Activated CD4-positive, alpha-beta memory T cell treated with anti-CD3 and anti-CD28 coated beads for 36 hours (primary cell): Measurements from ENCODE around the gene RNF19B. TPM values are rescaled to one million over a fixed set of nuclear protein-coding genes. Genes with fewer than 3 reads are reported as not detected.
A peak's percentile ranks its signal among the peaks of the same experiment; 100 is the strongest.

ENCODE experiments used
- CTCF ChIA-PET: fragments of 350-600 bp; sonication (Branson Sonifier 250); formaldehyde crosslinking; loops from one replicate; lab custom pipeline; 2021; ENCODE audit warnings: antibody characterized with exemption, inconsistent platforms; lab: Charles Lee
- POLR2A ChIA-PET: fragments of 350-600 bp; sonication (Branson Sonifier 250); formaldehyde crosslinking; loops from one replicate; lab custom pipeline; 2021; ENCODE audit warnings: antibody characterized with exemption; lab: Charles Lee
- DNase-seq: peaks from one replicate; pipeline ENCODE4 v3.0.0-alpha.2; 2020
- H3K27ac Mint-ChIP-seq: one replicate; pipeline ENCODE4 v1.8.0; 2021; ENCODE audit warnings: mixed read lengths
- H3K27me3 Mint-ChIP-seq: one replicate; pipeline ENCODE4 v1.8.0; 2021; ENCODE audit warnings: mixed read lengths
- H3K36me3 Mint-ChIP-seq: one replicate; pipeline ENCODE4 v1.8.0; 2021; ENCODE audit warnings: mixed read lengths
- H3K4me1 Mint-ChIP-seq: one replicate; pipeline ENCODE4 v1.8.0; 2021; ENCODE audit warnings: low read depth, mixed read lengths
- H3K4me3 Mint-ChIP-seq: one replicate; pipeline ENCODE4 v1.8.0; 2021; ENCODE audit warnings: mild to moderate bottlenecking, mixed read lengths
- H3K9me3 Mint-ChIP-seq: one replicate; pipeline ENCODE4 v1.8.0; 2021; ENCODE audit warnings: mixed read lengths
- intact Hi-C: fragments of 100-400 bp; cut with micrococcal nuclease; formaldehyde crosslinking; loops from one replicate; pipeline ENCODE4 v1.15.1; 2023
- total RNA-seq, 2 experiments: library from RNA; stranded (reverse); gene quantifications; one replicate each; pipeline ENCODE4 v1.2.3, GENCODE V29; 2021

The RNF19B gene
- total RNA-seq, 2 experiments from 2014 or later, result 72.4 to 72.8 TPM

DNA sequence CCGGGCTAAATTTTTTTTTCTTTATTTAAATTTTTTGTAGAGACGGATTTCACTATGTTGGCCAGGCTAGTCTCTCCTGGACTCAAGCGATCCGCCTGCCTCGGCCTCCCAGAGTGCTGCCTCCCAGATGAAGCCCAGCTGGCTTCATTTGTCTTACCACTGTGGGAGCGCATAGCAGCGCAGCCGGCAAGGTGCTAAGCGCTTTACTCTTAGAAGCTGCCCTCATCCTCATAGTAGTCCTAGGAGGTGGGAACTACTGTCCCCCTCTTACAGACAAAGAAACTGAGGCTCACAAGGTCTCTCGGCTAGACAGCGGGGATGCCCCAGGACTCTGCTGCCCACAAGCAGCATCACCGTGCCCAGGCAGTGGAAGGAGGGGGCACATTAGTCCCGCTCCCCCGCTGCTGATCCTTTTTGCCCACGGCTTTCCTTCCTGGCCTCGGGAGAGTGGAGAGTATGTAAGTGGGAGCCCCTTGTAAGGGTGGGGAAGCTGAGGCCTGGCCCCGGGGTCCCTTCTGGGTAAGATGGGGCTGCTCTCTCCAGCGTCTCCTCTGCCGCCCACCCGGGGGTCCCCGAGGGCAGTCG, 64.1 kb downstream of the RNF19B start:
- Mint-ChIP-seq H3K27ac (no peak overlapping the region), H3K36me3 (no peaks in the 10 kb centered on the region), H3K27me3 (peaks cover 46% of the 10 kb centered on the region), H3K4me3 (peak overlapping the region; percentile 59), H3K4me1 (peaks cover 6% of the 10 kb centered on the region), H3K9me3 (no peaks in the 10 kb centered on the region)
- POLR2A ChIA-PET, result no interaction called here
- CTCF ChIA-PET, result no interaction called here
- intact Hi-C loops, result no loop called here
- no peak for DNase-seq

DNA sequence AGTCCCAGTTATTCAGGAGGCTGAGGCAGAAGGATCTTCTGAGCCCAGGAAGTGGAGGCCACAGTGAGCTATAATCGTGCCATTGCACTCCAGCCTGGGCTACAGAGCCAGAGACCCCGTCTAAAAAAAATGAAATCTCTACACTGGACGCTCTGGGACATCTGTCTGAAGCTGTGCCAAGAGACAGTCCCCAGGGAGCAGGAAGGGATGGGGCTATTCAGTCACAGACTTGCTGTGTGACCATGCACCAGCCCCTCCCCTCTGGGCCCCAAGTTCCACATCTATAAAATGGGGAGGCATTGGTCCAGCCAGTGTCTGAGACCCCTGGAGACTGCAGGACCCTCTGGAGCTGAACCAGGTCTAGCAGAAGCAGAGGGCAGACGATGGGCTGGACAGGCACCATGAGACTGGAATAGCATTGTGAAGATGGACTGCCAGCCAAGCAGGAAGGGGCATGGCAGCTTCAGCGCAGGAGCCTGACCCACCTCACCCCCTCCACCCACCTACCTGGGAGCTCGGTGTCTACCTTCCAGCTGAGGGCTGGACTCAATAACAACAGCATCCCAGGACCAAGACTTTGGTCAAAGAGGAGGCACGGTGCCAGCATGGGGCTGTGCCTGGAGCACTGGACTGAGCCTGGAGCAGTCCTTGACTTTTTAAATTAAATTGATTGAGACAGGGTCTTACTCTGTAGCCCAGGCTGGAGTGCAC, 64.9 kb downstream of the RNF19B start:
- no peaks in the 10 kb centered on the region for H3K36me3 Mint-ChIP-seq
- DNase-seq, result no peak
- ChIA-PET POLR2A (no interaction called here), CTCF (no interaction called here)
- no peaks in the 10 kb centered on the region for H3K9me3 Mint-ChIP-seq
- H3K27ac Mint-ChIP-seq, result no peak overlapping the region
- no peak overlapping the region for H3K4me3 Mint-ChIP-seq
- intact Hi-C loops, result no loop called here
- peaks cover 6% of the 10 kb centered on the region for H3K4me1 Mint-ChIP-seq
- H3K27me3 Mint-ChIP-seq, result peaks cover 46% of the 10 kb centered on the region

DNA sequence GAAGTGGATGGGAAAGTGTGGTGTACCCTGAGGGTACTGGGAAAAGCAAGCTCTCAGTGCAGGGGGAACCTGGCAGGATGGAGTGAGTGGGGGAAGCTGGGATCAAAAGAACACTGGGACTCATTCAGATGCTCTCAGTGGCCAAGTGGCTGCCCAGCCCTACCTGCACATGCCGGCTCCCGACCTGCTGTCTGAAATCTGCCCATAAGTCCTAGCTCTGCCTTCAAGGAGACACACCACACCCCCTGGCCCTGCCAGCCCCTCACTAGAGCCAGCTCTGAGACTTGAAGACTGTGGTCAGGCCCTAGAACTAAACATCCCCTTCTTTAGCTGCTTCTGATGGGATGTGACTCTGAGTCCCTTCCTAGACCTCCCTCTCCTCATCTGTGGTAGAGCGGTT, 65.7 kb downstream of the RNF19B start:
- POLR2A ChIA-PET, result no interaction called here
- intact Hi-C loops, result no loop called here

DNA sequence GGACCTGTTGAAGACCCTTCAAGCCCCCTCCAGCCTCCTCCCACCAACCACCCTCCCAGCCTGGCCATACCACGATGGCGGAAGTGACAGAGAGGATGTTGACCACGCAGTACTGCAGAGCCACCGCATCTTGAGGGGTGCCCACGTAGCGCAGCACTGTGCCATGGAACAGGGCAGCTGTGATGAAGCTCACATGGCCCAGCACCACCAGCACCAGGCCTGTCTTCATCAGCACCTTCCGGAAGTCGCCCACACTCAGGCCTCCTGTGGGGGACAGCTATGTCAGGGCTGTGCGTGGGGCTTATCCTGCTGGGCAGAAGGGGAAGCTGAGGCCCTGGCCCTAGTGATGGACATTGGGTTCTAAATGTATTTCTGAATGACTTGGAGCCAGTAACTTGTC, 66.6 kb downstream of the RNF19B start:
- ChIA-PET CTCF (interaction anchor here (0.6 to 1.3 kb wide), 3 partner anchors 11 to 186 kb away, joined by 3 to 5 read pairs (median 3); no protein-coding TSS in a partner anchor), POLR2A (no interaction called here)
- intact Hi-C loops, result no loop called here
- Mint-ChIP-seq H3K4me3 (no peak overlapping the region), H3K9me3 (no peaks in the 10 kb centered on the region), H3K36me3 (no peaks in the 10 kb centered on the region), H3K4me1 (peaks cover 6% of the 10 kb centered on the region), H3K27ac (no peak overlapping the region), H3K27me3 (peaks cover 43% of the 10 kb centered on the region)
- DNase-seq, result no peak

More for the DNA sequence above, 65.7 kb downstream of the RNF19B start:
- DNase-seq, result no peak
- Mint-ChIP-seq H3K4me1 (peaks cover 6% of the 10 kb centered on the region), H3K36me3 (no peaks in the 10 kb centered on the region), H3K27me3 (peaks cover 46% of the 10 kb centered on the region), H3K27ac (no peak overlapping the region), H3K9me3 (no peaks in the 10 kb centered on the region), H3K4me3 (no peak overlapping the region)
- CTCF ChIA-PET, result interaction anchor here (0.9 to 1.3 kb wide), 2 partner anchors 187 to 197 kb away, joined by 3 to 5 read pairs; no protein-coding TSS in a partner anchor

DNA sequence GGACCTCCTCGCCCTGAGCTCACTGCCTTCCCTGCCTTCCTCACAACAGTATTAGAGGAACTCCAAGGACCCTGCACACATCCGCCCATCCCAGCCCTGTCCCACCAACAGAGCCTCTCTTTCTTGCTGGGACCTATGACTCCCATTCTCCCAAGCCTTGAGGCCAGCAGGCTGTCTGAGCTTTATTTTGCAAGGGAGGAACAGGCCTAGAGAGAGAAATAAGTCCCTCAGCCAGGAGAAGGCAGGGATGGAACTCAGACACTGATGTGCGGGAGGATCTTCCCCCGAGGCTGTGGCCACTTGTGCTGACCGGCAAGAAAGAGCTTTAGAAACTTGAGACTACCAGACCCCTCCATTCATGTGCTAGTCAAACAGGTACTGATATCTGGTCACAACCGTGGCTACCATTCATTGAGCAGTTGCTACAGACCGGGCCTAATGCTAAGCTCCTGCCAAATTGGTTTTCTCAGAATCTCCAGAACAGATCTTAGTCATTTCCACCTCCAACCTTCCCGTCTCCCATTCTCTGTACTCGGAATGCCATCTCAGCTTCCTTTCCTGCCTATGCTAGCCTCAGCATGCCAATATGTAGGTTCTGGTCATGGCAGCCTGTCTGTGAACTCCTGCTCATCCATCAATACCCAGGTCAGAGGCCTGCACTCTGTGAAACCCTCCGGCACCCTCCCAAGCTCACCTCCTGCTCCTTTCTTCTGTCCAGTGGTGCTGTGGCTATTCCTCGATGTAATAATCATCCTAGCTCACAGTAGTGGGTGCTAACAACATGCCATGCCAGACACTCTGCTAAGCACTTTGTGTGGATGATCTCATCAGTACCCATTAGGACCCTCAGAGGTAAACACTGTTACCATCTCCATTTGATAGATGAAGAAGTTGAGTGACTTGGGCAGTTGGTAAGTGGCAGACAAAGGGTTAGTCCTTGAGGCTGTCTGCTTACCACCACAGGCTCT, 67.2 kb downstream of the RNF19B start:
- peaks cover 42% of the 10 kb centered on the region for H3K27me3 Mint-ChIP-seq
- intact Hi-C loops, result no loop called here
- peaks cover 11% of the 10 kb centered on the region for H3K4me1 Mint-ChIP-seq
- no peak overlapping the region for H3K4me3 Mint-ChIP-seq
- no peak for DNase-seq
- ChIA-PET POLR2A (no interaction called here), CTCF (interaction anchor here (0.8 to 1.1 kb wide), 2 partner anchors 10 to 186 kb away, joined by 3 read pairs; no protein-coding TSS in a partner anchor)
- no peaks in the 10 kb centered on the region for H3K9me3 Mint-ChIP-seq
- no peak overlapping the region for H3K27ac Mint-ChIP-seq
- no peaks in the 10 kb centered on the region for H3K36me3 Mint-ChIP-seq

DNA sequence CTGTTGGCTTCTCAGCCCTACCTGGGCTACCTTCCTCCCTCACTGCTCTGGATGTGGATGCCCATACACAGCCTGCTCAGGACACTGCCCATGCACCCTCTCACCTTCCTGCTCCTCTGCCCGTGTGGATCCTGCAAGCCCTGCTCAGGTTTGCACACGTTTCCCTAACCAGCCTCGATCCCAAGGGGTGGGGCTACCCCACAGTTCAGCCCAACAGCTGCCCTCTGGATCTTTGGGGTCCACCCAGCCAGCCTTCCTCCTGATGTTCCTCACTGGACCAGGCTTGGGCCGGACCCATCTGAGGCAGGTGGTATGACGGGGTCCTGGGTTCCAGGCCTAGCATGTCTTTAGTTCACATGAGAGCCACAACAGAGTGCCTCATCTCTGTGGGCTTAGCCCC, 68.2 kb downstream of the RNF19B start:
- ChIA-PET CTCF (no interaction called here), POLR2A (no interaction called here)
- no peak overlapping the region for H3K27ac Mint-ChIP-seq
- DNase-seq, result no peak
- no peaks in the 10 kb centered on the region for H3K36me3 Mint-ChIP-seq
- H3K27me3 Mint-ChIP-seq, result peaks cover 44% of the 10 kb centered on the region
- intact Hi-C loops, result no loop called here
- no peak overlapping the region for H3K4me3 Mint-ChIP-seq
- H3K9me3 Mint-ChIP-seq, result no peaks in the 10 kb centered on the region
- H3K4me1 Mint-ChIP-seq, result peaks cover 13% of the 10 kb centered on the region

DNA sequence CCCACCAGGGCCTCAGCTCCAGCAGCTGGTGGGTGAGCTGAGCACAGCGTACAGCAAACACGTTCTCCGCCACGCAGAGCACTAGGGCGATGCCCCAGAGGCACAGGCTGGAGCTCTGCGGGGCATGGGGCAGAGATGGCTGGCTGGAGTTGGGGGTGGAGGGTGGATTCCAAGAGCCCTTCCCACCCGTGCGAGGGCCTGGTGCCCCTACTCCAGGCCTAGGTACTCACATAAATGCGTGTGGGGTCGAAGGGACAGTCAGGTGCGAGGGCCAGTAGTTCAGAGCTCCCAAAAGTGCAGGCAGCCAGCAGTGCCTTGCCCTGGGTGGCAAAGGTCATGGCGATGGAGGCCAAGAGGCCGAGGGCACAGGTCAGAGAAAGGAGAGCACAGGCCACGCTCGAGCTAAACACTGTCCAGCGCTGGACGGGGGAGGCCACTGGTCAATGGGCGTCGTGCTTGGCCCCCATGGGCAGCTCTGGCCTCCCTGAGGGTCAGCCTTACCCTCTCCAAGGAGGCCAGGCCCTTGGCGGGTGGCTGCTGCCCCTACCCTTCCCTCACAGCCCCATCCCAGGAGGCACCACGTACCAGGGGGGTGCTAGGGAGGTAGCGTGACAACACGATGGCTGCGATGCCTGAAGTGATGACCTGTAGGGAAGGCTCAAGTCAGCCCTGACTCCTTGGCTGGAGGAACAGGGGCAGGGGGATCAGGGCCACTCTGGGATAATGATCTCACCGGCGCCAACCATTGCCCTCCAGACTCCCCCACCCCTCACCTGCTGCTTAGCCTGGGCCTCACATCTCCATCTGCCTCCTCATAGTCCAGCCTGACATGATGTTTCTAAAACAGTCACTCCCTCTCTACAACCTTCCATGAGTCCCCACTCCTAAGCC, 69.0 kb downstream of the RNF19B start:
- H3K9me3 Mint-ChIP-seq, result no peaks in the 10 kb centered on the region
- H3K27ac Mint-ChIP-seq, result no peak overlapping the region
- DNase-seq, result no peak
- H3K36me3 Mint-ChIP-seq, result no peaks in the 10 kb centered on the region
- H3K4me1 Mint-ChIP-seq, result peaks cover 11% of the 10 kb centered on the region
- no peak overlapping the region for H3K4me3 Mint-ChIP-seq
- ChIA-PET CTCF (interaction anchor here (0.6 to 3.6 kb wide), 5 partner anchors 12 to 179 kb away, joined by 3 to 21 read pairs (median 3); no protein-coding TSS in a partner anchor), POLR2A (no interaction called here)
- H3K27me3 Mint-ChIP-seq, result peaks cover 49% of the 10 kb centered on the region
- intact Hi-C loops, result no loop called here

DNA sequence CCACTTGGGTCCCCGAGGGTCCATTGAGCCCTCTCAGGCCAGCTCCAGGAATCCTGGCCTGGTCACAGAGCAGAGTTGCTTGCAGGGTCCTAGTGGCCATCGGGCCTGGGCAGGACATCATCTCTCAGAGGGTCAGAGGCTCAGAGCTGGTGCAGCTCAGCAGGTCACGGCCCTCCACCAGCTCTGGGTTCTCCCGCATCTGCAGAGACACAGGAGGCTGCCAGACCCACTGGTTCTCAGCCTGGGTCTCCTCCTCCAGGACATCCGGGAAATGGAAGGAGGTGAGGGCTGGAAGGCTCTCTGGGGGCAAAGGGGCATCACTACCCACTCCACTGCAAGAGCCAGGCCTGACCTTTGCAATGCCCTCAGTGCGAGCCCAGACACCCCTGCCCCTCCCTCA, 69.9 kb downstream of the RNF19B start:
- peaks cover 50% of the 10 kb centered on the region for H3K27me3 Mint-ChIP-seq
- POLR2A ChIA-PET, result no interaction called here
- CTCF ChIA-PET, result interaction anchor here (1.2 to 3.6 kb wide), 6 partner anchors 9 to 183 kb away, joined by 3 to 21 read pairs (median 3); no protein-coding TSS in a partner anchor
- intact Hi-C loops, result no loop called here
- no peaks in the 10 kb centered on the region for H3K9me3 Mint-ChIP-seq
- no peak overlapping the region for H3K27ac Mint-ChIP-seq
- H3K4me3 Mint-ChIP-seq, result no peak overlapping the region
- H3K4me1 Mint-ChIP-seq, result peaks cover 9% of the 10 kb centered on the region
- DNase-seq, result no peak
- H3K36me3 Mint-ChIP-seq, result no peaks in the 10 kb centered on the region

DNA sequence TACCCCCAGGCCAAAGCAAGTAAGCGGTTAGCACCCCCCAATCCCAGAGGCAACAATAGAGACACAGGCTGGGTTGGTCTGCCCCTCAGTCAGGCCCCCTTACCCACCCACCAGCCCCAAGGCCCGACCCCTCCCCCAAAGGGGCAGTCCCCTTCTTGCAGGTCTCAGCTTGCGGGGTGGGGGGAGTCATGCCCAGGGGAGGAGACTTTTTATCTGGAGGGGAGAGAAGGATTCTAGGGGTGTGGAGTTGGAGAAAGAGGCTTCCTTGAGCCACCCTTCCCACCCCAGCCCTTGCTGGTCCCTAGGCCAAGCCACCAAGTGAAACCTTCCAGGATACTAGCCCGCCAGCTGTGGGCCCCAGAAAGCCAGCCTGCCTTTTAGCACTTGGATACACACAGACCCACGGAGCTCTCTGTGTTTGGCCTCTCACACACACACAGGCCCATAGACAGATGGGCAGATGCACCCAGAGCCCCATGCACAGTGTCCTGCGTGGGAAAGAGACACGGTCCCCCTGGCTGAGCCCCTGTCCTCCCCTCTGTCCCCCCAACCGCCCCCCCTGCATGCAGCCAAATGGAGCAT, 70.5 kb downstream of the RNF19B start:
- intact Hi-C loops, result no loop called here
- Mint-ChIP-seq H3K27ac (no peak overlapping the region), H3K4me1 (peaks cover 9% of the 10 kb centered on the region), H3K4me3 (peak overlapping the region; percentile 21), H3K36me3 (no peaks in the 10 kb centered on the region), H3K9me3 (no peaks in the 10 kb centered on the region), H3K27me3 (peaks cover 52% of the 10 kb centered on the region)
- CTCF ChIA-PET, result interaction anchor here (1.2 to 3.6 kb wide), 4 partner anchors 9 to 182 kb away, joined by 3 to 21 read pairs (median 6); no protein-coding TSS in a partner anchor
- POLR2A ChIA-PET, result no interaction called here
- DNase-seq, result no peak

DNA sequence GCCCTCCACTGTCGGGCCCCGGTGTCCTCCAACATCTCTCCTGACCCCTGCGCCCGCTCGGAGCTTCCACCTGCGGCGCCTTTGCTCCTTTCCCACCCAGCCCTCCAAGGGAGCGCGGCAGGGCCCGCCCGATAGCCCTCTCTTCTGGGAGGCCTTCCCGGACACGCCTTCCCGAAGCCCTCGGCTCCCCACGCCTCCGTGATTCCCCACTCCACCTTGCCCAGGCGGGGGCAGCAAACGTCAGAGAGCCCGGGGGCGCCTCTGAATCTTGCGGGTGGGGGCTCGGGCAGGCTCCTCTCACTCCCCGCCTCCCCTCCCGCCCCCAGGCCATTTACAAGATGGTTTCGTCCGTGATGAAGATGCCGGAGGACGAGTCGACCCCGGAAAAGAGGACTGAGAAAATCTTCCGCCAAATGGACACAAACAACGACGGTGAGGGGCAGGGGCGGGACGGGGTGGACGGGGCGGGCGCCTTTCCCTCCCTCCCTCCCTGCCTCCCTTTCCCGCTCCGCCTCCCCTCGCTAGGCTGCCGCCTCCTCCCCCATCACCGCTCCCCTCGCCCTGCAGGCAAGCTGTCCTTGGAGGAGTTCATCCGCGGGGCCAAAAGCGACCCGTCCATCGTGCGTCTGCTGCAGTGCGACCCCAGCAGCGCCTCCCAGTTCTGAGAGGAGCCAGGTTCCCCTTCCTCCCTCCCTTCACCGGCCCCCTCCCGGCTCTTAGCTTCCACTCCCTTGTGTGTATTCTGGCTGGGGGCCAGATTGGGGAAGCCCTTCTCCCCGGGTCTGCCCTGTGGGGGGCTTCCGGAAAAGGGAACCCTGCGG, 71.2 kb downstream of the RNF19B start:
- intact Hi-C loops, result no loop called here
- ChIA-PET POLR2A (no interaction called here), CTCF (interaction anchor here (0.9 to 3.6 kb wide), 19 partner anchors 8 to 193 kb away, joined by 3 to 21 read pairs (median 4); partner anchors contain the start of gene AZIN2)
- Mint-ChIP-seq H3K27ac (no peak overlapping the region), H3K36me3 (no peaks in the 10 kb centered on the region), H3K27me3 (peaks cover 52% of the 10 kb centered on the region), H3K4me1 (peaks cover 9% of the 10 kb centered on the region), H3K9me3 (no peaks in the 10 kb centered on the region), H3K4me3 (peak overlapping the region; percentile 27)
- DNase-seq, result peak; percentile 29
